NT2/D1 (cell line): ENCODE results near the gene OPRL1.

Source experiments
- DNase-seq: peaks from one replicate; pipeline ENCODE4 v3.0.0-alpha.2; 2011; ENCODE audit warnings: low read depth, low spot score
- H3K27me3 ChIP-seq: 2 replicates; pipeline ENCODE4 v1.6.0; 2011; ENCODE audit warnings: mild to moderate bottlenecking; ENCODE audit not compliant: insufficient read length, insufficient read depth
- H3K36me3 ChIP-seq: 2 replicates; pipeline ENCODE4 v1.6.1; 2011; ENCODE audit warnings: mild to moderate bottlenecking, low read length, mixed read lengths; ENCODE audit not compliant: insufficient read depth, insufficient read length
- H3K4me1 ChIP-seq: 2 replicates; pipeline ENCODE4 v1.5.1; 2011; ENCODE audit not compliant: insufficient read depth, insufficient read length
- H3K4me3 ChIP-seq: 2 replicates; pipeline ENCODE4 v1.5.1; 2011; ENCODE audit warnings: low read depth; ENCODE audit not compliant: insufficient read length
- H3K9ac ChIP-seq: 2 replicates; pipeline ENCODE4 v1.6.0; 2011; ENCODE audit warnings: low read depth; ENCODE audit not compliant: insufficient read length
- H3K9me3 ChIP-seq: 2 replicates; pipeline ENCODE4 v1.5.1; 2011; ENCODE audit warnings: mild to moderate bottlenecking, low read length; ENCODE audit not compliant: insufficient read depth
- SUZ12 ChIP-seq: IDR thresholded peaks from 2 replicates; pipeline ENCODE4 v1.6.1; 2011; ENCODE audit not compliant: insufficient read length, insufficient read depth; ENCODE audit errors: extremely low read depth
- YY1 ChIP-seq: IDR thresholded peaks from 2 replicates; pipeline ENCODE4 v1.6.1; 2011; ENCODE audit not compliant: insufficient read length, insufficient read depth
- ZNF274 ChIP-seq: IDR thresholded peaks from 2 replicates; pipeline ENCODE4 v1.6.1; 2011; ENCODE audit warnings: mild to moderate bottlenecking, low read depth, low read length

Gene OPRL1

DNA sequence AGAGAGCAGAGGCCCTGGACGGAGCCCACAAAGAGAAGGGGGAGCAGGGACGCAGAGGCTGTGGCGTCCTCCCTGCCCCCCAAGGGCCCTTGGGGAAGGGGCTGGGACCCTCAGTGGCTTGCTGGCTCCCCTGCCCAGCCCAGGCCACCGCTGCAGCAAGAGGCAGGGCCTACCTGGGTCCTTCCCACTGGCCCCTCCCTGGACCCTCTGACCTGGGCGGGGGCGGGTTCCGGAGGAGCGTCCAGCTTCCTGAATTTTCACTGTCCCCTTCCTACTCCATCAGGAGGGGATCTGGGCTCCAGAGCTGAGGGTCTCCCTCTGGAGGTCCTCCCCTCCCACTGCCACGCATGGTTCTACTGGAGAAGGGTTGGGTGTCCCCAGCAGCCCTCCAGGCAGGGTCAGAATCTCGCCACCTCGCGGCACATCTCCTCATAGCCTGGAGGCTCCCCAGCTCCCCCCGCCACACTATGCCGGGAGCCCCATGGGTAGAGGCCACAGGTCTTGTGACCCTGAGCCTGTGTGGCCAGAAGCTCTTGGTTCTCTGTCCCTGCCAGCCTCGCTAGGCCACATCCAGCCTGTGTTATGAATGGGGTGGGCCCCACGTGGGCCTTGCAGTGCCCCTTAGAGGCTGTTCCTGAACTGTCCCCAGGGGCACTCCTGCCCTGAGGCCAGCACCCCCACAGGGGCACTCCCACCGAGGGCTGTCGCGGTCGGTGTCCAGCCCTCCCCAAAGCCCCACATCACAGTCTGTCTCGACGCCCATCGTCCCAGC, 29.4 kb upstream of the OPRL1 start:
- Histone ChIP-seq H3K9me3 (no peaks in the 10 kb centered on the region), H3K4me1 (peaks cover 35% of the 10 kb centered on the region), H3K36me3 (peaks cover 3% of the 10 kb centered on the region), H3K27me3 (peaks cover 38% of the 10 kb centered on the region), H3K4me3 (no peak overlapping the region), H3K9ac (peak overlapping the region; percentile 45)
- DNase-seq = no peak
- TF ChIP-seq ZNF274 = no peak
- no peak for TF ChIP-seq YY1
- TF ChIP-seq SUZ12 = no peak

DNA sequence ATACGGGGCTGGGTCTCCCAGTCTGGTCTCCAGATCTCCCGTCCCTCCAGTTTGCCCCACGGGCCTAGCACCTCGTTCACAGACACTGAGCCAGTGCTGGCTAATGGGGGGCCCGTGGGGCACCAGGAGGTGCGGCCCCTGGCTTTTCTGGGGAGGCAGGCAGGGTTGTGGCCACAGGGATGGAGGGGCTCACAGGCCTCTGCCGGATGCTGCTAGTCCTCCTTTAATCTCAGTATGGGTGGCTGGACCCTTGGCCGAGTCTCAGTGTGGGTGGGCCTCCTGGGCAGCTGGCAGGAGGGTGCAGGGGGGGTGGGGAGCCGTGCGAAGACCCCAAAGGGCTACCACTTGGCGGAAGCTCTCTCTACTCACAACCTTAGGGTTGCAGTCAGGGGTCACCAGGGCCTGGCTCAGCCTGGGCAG, 28.8 kb upstream of the OPRL1 start:
- Histone ChIP-seq H3K36me3 (peaks cover 3% of the 10 kb centered on the region), H3K9ac (no peak overlapping the region), H3K27me3 (peaks cover 33% of the 10 kb centered on the region), H3K4me1 (peaks cover 36% of the 10 kb centered on the region), H3K9me3 (no peaks in the 10 kb centered on the region), H3K4me3 (no peak overlapping the region)
- DNase-seq = no peak
- TF ChIP-seq SUZ12 (no peak), ZNF274 (no peak), YY1 (no peak)

DNA sequence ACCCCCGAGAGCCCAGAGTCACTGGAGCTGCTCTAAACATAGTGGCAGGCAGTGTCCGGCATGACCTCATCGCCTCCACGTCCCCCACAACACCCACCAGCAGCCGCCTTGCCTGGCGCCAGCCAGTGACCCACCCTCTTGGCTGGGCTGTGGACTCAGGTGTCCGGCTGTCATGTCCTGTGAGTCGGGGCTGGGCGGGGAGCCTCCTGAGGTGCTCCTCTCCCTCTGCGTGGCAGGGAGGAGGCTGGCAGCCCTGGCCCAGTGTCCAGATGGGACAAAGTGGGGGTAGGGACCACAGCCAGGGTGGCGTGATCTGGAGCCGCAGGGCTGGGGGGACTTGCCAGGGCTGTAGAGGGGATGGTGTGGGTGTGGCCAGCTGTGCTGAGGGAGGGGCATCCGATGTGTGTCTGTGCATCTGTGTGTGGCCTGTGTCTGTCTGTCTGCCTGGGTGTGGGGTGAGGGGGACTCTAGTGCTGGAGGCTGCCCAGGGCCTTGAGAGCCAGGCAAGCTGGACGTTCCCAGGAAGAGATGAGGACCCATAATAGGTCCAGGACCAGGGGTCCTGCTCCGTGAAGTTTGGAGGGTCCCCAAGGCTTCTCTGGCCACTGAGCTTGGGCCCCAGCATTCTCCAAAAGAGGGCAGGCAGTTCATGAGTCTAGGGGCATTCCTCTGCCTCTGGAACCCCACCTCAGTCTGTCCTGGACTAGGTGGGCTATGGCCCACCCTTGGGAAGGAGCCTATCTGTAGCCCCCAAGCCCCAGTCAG, 28.1 kb upstream of the OPRL1 start:
- DNase-seq = no peak
- Histone ChIP-seq H3K4me1 (peaks cover 43% of the 10 kb centered on the region), H3K9ac (peak overlapping the region; percentile 21), H3K4me3 (no peak overlapping the region), H3K36me3 (peaks cover 3% of the 10 kb centered on the region), H3K27me3 (peaks cover 29% of the 10 kb centered on the region), H3K9me3 (no peaks in the 10 kb centered on the region)
- TF ChIP-seq ZNF274 = no peak
- TF ChIP-seq SUZ12 = no peak
- TF ChIP-seq YY1 = no peak

DNA sequence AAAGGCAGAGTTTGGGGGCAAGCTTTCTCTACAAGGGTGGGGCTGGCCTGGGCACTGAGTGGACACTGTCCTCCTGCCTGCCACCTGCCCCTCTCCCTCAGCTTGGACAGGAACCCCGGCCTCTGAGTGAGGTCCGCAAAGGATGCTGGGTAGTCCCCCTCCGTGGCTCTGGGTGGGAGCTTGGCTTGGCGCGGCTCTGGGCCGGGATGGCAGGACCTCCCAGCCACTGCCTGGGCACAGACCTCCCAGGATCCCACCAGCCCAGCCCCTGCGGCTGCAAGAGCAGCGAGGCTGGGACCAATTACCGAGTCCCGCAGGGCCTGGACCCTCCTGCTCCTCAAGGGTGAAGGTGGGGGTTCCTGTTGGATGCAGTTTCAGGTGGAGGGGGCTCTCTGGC, 27.6 kb upstream of the OPRL1 start:
- Histone ChIP-seq H3K36me3 (no peaks in the 10 kb centered on the region), H3K9me3 (no peaks in the 10 kb centered on the region), H3K9ac (no peak overlapping the region), H3K27me3 (peaks cover 23% of the 10 kb centered on the region), H3K4me1 (peaks cover 48% of the 10 kb centered on the region), H3K4me3 (no peak overlapping the region)
- DNase-seq = no peak
- no peak for TF ChIP-seq YY1
- TF ChIP-seq SUZ12 = no peak
- TF ChIP-seq ZNF274 = no peak

DNA sequence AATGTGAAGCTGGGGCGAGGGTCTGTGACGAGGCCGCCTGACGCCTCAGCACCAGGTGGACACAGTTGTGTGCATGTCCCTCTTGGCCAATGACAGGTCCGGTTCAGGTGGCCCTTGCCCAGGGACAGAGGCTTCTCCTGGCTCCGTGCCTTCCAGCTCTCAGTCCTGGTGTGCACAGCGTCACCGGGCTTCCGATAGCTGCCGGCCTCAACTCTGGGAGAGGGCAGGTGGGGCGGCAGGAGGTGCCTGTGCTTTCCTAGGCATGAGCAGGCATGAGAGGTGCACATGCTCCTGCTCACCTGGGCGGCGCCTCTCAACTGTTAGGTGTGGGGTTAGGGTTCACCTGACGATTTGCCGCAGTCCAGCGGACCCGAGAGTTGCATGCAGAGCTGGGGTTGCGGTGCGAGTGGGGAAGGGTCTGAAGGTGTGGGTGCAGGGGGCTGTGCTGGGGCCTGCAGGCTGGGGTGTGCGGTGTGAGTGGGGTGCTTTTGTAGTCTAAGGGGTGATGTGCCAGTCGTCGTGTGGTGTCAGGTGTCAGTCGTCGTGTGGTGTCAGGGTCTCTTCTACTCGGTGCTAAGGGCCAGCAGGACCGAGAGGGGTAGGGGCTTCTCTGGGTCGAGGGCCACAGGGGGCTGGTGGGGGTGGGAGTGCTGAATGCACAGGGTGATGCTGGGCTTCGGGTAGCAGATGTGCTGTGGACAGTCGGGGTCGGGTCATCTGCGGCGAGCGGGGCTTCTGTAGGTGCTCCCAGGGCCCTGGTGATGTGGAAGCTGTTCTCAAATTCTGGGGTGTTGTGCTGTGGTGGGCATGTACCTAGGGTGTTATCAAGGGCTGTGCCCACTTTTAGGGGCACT, 26.7 kb upstream of the OPRL1 start:
- no peak for TF ChIP-seq YY1
- H3K4me1 ChIP-seq = peaks cover 50% of the 10 kb centered on the region
- H3K4me3 ChIP-seq = no peak overlapping the region
- no peak overlapping the region for H3K9ac ChIP-seq
- peaks cover 14% of the 10 kb centered on the region for H3K27me3 ChIP-seq
- no peaks in the 10 kb centered on the region for H3K36me3 ChIP-seq
- DNase-seq = no peak
- H3K9me3 ChIP-seq = no peaks in the 10 kb centered on the region

DNA sequence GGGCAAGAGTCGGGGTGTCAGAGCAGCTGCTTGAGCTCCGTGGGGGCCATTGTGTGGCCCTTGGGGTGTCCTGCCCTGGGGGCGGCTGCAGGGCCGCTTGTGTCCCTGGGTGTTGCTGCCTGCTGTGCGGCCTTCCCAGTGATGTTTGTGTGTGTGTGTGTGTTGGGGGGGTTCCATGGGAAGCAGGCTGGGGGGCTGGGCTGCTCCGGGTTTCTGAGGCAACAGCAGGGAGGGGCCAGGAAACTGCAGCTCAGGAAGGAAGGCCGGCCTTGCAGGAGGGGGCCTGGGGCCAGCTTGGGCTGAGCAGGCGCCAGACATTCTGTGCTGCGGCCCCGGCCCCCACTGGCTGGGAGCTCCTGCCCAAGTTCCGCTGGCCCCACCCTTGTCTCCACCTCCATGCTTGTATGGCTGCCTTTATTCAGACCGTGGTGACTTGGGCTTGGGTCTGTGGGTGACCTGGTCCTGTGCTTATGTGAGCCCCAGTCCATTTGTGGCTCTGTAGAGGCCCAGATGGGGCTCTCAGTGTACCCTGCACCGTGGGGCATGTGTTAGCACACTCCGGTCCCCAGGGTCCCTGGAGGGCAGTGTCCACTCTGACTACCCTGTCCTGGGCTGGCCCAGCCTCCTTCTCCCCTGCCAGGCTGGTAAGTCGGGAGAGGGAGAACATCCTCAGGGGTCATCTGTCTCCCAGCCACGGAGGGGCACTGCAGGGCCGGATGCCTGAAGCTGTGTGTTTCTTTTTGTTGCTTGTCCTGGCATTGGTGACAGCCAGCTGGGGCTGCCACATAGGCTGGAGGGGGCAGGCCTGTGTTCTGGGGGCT, 25.8 kb upstream of the OPRL1 start:
- peaks cover 8% of the 10 kb centered on the region for H3K27me3 ChIP-seq
- no peaks in the 10 kb centered on the region for H3K36me3 ChIP-seq
- H3K9ac ChIP-seq = peak overlapping the region; percentile 47
- TF ChIP-seq SUZ12 (no peak), ZNF274 (no peak), YY1 (no peak)
- DNase-seq = no peak
- no peaks in the 10 kb centered on the region for H3K9me3 ChIP-seq
- H3K4me1 ChIP-seq = peaks cover 51% of the 10 kb centered on the region
- H3K4me3 ChIP-seq = no peak overlapping the region
